GM15510 (cell line): Measurements from ENCODE around the gene FBLN1.

Experiments used
- POLR2A ChIP-seq: IDR thresholded peaks from 3 replicates; pipeline ENCODE4 v1.6.1; 2011; ENCODE audit warnings: borderline replicate concordance; ENCODE audit not compliant: insufficient read length; ENCODE audit errors: extremely low read depth

FBLN1 gene

DNA sequence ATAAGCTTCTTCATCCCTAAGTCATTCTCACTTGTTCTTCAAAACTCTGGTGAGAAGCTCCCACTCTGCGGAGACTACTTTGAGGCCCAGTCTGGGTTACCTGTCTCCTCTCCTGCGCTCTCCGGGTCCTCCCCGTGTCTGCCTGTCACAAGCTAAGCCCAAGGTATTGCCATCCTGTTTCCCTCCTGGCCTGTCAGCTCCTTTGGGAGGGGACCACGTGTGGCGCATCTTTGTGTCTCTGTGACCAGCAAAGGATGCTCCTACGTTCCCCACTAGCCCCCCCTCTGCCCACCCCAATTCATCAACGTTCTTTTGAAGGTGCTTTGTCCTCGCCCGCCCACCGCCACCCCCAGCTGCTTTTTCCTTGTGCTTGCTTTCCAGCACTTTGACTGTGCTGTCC is 31.8 kb upstream of the FBLN1 start:
- TF ChIP-seq POLR2A, result no peak

GRCh38 chr22:45472426-45472825 is 30.3 kb upstream of the FBLN1 start:
- TF ChIP-seq POLR2A, result no peak

GRCh38 chr22:45473626-45474237 is 29.0 kb upstream of the FBLN1 start:
- no peak for TF ChIP-seq POLR2A

GRCh38 chr22:45475063-45475747 is 27.5 kb upstream of the FBLN1 start:
- TF ChIP-seq POLR2A, result no peak

GRCh38 chr22:45475851-45476514 is 26.7 kb upstream of the FBLN1 start:
- TF ChIP-seq POLR2A, result no peak

DNA sequence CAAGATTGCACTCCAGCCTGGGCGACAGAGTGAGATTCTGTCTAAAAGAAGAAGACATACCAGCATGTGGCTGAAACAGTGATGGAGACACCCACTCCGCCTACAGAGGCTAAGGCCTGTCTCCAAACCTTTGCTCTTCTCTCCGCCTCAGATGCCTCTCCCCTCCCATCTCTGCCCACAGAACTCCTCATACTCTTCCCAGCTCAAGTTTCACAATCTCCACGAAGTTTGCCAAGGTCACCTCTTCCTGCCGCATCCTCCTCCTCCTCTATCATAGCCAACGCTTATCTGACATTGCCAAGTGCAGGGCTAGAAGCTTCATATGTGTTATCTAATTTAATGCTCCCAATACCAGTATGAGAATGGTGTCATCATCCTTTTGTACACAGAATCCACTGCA is 25.9 kb upstream of the FBLN1 start:
- TF ChIP-seq POLR2A, result no peak

DNA sequence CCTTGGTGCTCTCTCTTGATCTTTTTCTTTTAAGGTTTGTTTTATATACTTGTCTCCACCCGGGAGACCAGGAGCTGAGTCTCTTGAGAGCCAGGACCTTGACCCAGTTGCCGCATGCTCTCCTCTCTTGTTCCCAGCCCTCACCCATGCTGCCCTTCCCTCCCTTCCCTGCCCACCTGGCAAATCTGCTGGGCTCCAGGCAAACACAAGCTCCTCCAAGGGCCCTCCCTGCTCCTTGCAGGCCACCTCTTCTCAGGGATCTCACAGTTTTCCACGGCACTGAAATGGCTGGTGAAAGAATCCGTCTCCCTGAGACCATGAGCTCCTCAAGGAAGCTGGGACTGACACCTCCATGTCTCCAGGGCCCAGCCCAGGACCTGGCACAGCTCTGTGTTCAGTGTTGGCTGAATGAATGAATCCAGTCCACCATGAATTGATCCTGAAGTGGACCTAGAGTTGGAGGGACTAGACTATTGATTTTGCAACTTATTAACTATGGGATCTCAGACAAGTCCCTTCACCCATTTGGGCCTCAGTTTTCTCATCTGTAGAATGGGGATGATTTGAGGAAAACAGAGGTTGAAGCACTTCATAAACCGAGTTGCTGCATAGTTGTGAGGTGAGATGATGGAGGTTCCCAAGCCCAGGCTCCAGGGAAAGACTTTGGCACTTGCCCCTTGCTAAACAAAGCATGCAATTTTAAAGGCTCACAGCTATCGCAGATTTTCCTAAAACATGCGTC is 25.1 kb upstream of the FBLN1 start:
- no peak for TF ChIP-seq POLR2A

DNA sequence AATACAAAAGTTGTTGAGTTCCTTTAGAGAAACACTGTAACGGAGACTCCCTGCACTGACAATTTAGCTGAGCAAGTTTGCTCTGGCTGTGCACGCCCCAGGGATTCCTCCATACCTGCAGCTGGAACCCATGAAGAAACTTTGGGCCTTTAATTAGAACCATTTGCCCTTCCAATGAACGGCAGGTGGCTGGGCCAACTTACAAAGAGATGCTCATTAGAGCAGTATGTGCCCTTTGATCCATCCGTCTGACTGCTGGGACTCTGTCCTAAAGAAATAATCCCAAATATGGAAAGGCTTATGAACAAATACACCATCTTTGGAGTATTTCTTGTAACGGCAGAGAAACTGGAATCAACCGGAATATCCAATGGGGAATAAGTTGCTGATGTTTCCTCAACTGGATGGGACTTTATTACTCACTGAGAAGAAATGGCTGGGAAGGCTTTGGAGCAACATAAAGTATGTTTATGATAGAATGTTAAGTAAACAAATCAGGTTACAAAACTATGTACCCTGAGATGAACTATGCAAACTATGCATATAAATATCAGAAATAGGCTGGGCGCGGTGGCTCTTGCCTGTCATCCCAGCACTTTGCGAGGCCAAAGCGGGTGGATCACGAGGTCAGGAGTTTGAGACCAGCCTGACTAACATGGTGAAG is 24.4 kb upstream of the FBLN1 start:
- TF ChIP-seq POLR2A, result no peak

DNA sequence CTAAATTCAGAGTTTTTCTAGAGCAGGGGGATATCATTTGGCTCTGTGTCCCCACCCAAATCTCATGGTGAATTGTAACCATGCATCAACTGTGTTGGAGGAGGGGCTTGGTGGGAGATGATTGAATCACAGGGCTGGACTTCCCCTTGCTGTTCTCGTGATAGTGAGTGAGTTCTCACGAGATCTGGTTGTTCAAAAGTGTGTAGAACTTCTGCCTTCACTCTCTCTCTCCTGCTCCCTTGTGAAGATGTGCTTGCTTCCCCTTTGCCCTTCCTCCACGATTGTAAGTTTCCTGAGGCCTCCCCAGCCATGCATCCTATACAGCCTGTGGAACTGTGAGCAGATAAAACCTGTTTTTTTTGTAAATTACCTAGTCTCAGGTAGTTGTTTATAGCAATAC is 22.0 kb upstream of the FBLN1 start:
- no peak for TF ChIP-seq POLR2A

- TF ChIP-seq POLR2A, result no peak
These were observed 21.0 kb upstream of the FBLN1 start for GRCh38 chr22:45481661-45482060.

GRCh38 chr22:45482169-45482568 is 20.5 kb upstream of the FBLN1 start:
- no peak for TF ChIP-seq POLR2A

DNA sequence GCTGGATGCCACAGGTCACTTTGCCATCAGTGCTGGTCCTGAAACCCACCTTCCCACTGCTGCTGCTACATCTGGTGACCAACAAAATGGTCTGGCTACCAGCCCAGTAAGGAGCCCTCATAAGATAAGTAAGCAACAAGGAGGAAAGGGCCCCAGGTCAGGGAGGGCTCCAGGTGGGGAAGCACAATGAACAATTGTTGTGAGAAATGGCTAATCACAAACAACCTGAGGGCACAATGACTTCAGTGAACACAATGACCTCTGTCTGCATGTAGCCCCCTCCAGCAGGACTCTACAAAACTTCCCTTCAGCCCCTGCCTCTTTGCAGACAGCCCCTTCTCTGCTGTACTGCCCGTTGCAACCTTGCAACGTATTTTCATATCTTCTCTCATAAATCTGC is 19.4 kb upstream of the FBLN1 start:
- no peak for TF ChIP-seq POLR2A

- no peak for TF ChIP-seq POLR2A
These were observed 18.7 kb upstream of the FBLN1 start for GRCh38 chr22:45483918-45484499.

GRCh38 chr22:45484742-45485141 is 17.9 kb upstream of the FBLN1 start:
- TF ChIP-seq POLR2A, result no peak
